Activated CD4-positive, alpha-beta T cell treated with anti-CD3 and anti-CD28 coated beads, Interleukin-2, amount 50 U/mL, for 24 hours (primary cell): Measurements from ENCODE around the gene OR51A7.
"Not testable (repeated sequence)": the region's sequence is repeated elsewhere in the genome, so short reads cannot be mapped to it uniquely, and the experiment has no call there.

Source experiments
- DNase-seq, 2 donors: peaks; one replicate each; pipeline ENCODE4 v3.0.0-alpha.2; 2020; ENCODE audit warnings: low read depth in 1 of 2, low spot score in 1 of 2

The OR51A7 gene

DNA sequence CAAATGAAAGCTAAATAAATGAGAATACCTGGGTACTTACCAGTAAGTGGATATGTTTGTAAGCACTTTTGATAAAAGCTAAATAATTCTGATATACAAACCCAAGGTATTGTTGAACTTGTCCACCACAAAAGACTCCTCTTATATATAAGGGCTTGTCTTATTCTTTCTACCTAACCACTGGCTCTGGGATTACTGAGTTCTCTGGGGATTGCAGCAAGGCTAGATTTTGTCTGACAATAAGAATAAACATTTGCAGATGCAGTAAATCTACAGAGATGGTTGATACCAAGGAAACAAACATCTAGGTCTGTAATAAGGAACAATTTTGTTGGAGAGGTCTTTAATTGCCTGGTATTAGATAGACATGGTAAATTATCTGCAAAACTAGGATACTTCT lies 43.9 kb downstream of the OR51A7 start, which contains the start of gene OR51A4:
OR51A4 (minus strand) TSS at position 101 of the 400 bp plus-strand sequence. CDS start 505 bp downstream, outside the sequence.
- DNase-seq, result no peak

DNA sequence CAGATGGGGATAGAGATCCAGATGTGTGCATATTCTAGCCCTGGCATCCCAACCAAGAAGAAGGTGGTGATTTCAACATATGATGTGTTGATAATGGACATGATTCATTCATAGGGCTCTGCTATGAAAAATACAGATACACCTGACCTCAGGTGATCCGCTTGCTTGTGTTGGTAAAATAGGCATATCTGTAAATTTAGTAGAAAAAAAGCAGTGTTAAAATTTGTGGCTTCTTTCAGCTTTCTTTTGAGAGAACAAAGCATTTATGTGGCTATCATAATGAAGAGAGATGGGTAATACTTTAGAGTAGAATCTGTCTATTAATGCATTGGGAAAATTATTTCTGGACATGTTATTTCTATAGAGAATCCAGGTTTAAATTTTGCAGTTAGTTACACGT lies 52.0 kb downstream of the OR51A7 start, which contains the start of gene OR51A2:
OR51A2 (minus strand) TSS at position 101 of the 400 bp plus-strand sequence; CDS start at position 101, 0 bp downstream.
- DNase-seq, result not testable (repeated sequence)

DNA sequence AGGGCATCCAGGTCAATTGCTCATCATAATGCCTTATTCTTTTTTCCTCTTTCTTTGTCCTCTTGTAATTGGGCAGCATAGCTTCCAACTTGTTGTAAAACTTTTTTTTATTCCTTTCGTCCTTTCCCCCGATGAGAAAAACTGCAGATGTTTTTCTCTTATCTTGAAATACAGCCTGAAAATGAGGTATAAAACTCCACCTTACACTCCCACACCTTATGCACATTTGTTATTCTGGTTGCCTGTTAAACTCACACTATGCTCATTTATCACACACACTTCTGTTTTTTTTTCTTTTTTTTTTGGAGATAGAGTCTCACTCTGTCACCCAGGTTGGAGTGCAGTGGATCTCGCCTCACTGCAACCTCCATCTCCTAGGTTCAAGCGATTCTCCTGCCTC lies 53.8 kb downstream of the OR51A7 start:
- DNase-seq, result no peak
